HG03097 (cell line): ENCODE measurements around the gene HAAO.
"Not testable (repeated sequence)": the region's sequence is repeated elsewhere in the genome, so short reads cannot be mapped to it uniquely, and the experiment has no call there.

Experiments used
- ATAC-seq: cut with Tn5 transposase; IDR thresholded peaks from one replicate; pipeline ENCODE4 v1.9.1; 2021; ENCODE audit not compliant: unreplicated experiment, low FRiP score

The HAAO gene

GRCh38 chr2:42754021-42754775 lies 38.2 kb downstream of the HAAO start:
- peak; percentile 58 for ATAC-seq

- no peak for ATAC-seq
Observed at GRCh38 chr2:42752816-42753813, 39.3 kb downstream of the HAAO start.

- ATAC-seq = peak; percentile 40
Observed at GRCh38 chr2:42752314-42752713, 40.1 kb downstream of the HAAO start.

- ATAC-seq = no peak
Observed at GRCh38 chr2:42748840-42749239, 43.5 kb downstream of the HAAO start.

- no peak for ATAC-seq
Observed at GRCh38 chr2:42747422-42747821, 45.0 kb downstream of the HAAO start.

GRCh38 chr2:42744545-42745082 lies 47.8 kb downstream of the HAAO start:
- no peak for ATAC-seq

GRCh38 chr2:42743659-42743990 lies 48.8 kb downstream of the HAAO start:
- ATAC-seq = no peak

- ATAC-seq = no peak
Observed at GRCh38 chr2:42742740-42743658, 49.4 kb downstream of the HAAO start.

- ATAC-seq = no peak
Observed at GRCh38 chr2:42741140-42741539, 51.2 kb downstream of the HAAO start.

- no peak for ATAC-seq
Observed at GRCh38 chr2:42736598-42737322, 55.6 kb downstream of the HAAO start.

GRCh38 chr2:42733852-42734251 lies 58.5 kb downstream of the HAAO start:
- ATAC-seq = no peak

GRCh38 chr2:42731316-42731715 lies 61.1 kb downstream of the HAAO start:
- ATAC-seq = not testable (repeated sequence)

GRCh38 chr2:42726680-42727079 lies 65.7 kb downstream of the HAAO start:
- ATAC-seq = no peak

- no peak for ATAC-seq
Observed at GRCh38 chr2:42725657-42726056, 66.7 kb downstream of the HAAO start.

- no peak for ATAC-seq
Observed at GRCh38 chr2:42724886-42725285, 67.5 kb downstream of the HAAO start.

GRCh38 chr2:42723465-42723864 lies 68.9 kb downstream of the HAAO start:
- no peak for ATAC-seq

GRCh38 chr2:42722320-42723190 lies 69.8 kb downstream of the HAAO start:
- peak; percentile 82 for ATAC-seq

GRCh38 chr2:42721898-42722297 lies 70.5 kb downstream of the HAAO start:
- ATAC-seq = peak; percentile 9
